KMS-11 (cell line): ENCODE data around the gene TSHR.

Source experiments
- H2AFZ ChIP-seq: fragments of 200-600 bp; sonication (generic); 2 replicates; pipeline ENCODE4 v1.6.1; 2016; ENCODE audit warnings: antibody characterized with exemption, mixed run types, low read depth
- H3K27ac ChIP-seq: fragments of 200-600 bp; sonication (generic); 2 replicates; pipeline ENCODE4 v1.6.1; 2016; ENCODE audit warnings: mild to moderate bottlenecking, mixed run types
- H3K27me3 ChIP-seq: fragments of 200-600 bp; sonication (generic); 2 replicates; pipeline ENCODE4 v1.6.1; 2017; ENCODE audit warnings: mild to moderate bottlenecking, low read depth, mixed run types, moderate library complexity; ENCODE audit not compliant: insufficient read depth
- H3K36me3 ChIP-seq: fragments of 200-600 bp; sonication (generic); 2 replicates; pipeline ENCODE4 v1.6.1; 2017; ENCODE audit warnings: mild to moderate bottlenecking, mixed run types; ENCODE audit not compliant: insufficient read depth
- H3K4me1 ChIP-seq: fragments of 200-600 bp; sonication (generic); 2 replicates; pipeline ENCODE4 v1.6.1; 2016; ENCODE audit warnings: mild to moderate bottlenecking, low read depth, mixed run types; ENCODE audit not compliant: poor library complexity, severe bottlenecking
- H3K4me2 ChIP-seq: fragments of 200-600 bp; sonication (generic); 2 replicates; pipeline ENCODE4 v1.7.0; 2016; ENCODE audit warnings: mild to moderate bottlenecking, mixed run types
- H3K4me3 ChIP-seq: fragments of 200-600 bp; sonication (generic); IDR thresholded peaks from 2 replicates; pipeline ENCODE4 v1.6.1; 2017; ENCODE audit warnings: low read depth, low read length, mixed read lengths; ENCODE audit not compliant: insufficient read depth
- H3K79me2 ChIP-seq: fragments of 200-600 bp; sonication (generic); 2 replicates; pipeline ENCODE4 v1.6.1; 2016; ENCODE audit warnings: low read depth, mixed run types; ENCODE audit not compliant: insufficient read depth
- H3K9ac ChIP-seq: fragments of 200-600 bp; sonication (generic); 2 replicates; pipeline ENCODE4 v1.6.1; 2016; ENCODE audit warnings: mild to moderate bottlenecking, mixed run types
- H4K20me1 ChIP-seq: fragments of 200-600 bp; sonication (generic); 2 replicates; pipeline ENCODE4 v1.6.1; 2016; ENCODE audit warnings: mild to moderate bottlenecking, mixed run types; ENCODE audit not compliant: insufficient read depth
- TF ChIP-seq, protein P1 (sequence below): fragments of 200-600 bp; sonication (generic); conservative IDR thresholded peaks from 2 replicates; pipeline ENCODE4 v1.6.1; 2017; ENCODE audit warnings: low read depth, mild to moderate bottlenecking, antibody characterized with exemption, low read length, moderate library complexity, mixed read lengths

The TSHR gene

GRCh38 chr14:81062816-81063215 lies 107.4 kb downstream of the TSHR start:
- TF ChIP-seq, protein P1, sequence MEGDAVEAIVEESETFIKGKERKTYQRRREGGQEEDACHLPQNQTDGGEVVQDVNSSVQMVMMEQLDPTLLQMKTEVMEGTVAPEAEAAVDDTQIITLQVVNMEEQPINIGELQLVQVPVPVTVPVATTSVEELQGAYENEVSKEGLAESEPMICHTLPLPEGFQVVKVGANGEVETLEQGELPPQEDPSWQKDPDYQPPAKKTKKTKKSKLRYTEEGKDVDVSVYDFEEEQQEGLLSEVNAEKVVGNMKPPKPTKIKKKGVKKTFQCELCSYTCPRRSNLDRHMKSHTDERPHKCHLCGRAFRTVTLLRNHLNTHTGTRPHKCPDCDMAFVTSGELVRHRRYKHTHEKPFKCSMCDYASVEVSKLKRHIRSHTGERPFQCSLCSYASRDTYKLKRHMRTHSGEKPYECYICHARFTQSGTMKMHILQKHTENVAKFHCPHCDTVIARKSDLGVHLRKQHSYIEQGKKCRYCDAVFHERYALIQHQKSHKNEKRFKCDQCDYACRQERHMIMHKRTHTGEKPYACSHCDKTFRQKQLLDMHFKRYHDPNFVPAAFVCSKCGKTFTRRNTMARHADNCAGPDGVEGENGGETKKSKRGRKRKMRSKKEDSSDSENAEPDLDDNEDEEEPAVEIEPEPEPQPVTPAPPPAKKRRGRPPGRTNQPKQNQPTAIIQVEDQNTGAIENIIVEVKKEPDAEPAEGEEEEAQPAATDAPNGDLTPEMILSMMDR: no peak
- Histone ChIP-seq H3K79me2 (no peaks in the 10 kb centered on the region), H3K36me3 (no peaks in the 10 kb centered on the region), H3K27ac (no peak overlapping the region), H3K4me3 (no peak overlapping the region), H3K4me1 (no peaks in the 10 kb centered on the region), H3K4me2 (no peak overlapping the region), H3K9ac (no peak overlapping the region), H4K20me1 (no peaks in the 10 kb centered on the region), H2AFZ (no peak overlapping the region), H3K27me3 (no peaks in the 10 kb centered on the region)

DNA sequence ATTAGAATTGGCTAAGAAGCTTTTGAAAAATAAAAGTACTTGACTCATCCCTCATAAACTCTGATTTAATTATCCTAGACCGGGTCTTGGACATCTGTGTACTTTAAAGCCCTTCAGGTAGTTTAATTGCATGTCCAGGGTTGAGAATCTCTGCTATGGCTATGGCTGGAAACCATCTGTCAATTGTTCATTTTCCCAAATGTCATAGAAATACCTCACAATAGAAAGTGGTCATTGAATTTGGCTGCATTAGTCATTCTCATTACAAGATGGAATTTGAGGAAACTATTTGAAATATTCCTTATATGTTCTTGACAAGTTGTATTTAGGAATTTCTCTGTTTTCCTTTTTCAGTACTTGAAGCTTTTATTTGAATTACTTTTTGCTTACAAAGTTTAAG lies 111.3 kb downstream of the TSHR start:
- Histone ChIP-seq H3K27ac (no peak overlapping the region), H4K20me1 (no peaks in the 10 kb centered on the region), H2AFZ (no peak overlapping the region), H3K27me3 (no peaks in the 10 kb centered on the region), H3K4me3 (no peak overlapping the region), H3K79me2 (no peaks in the 10 kb centered on the region), H3K4me1 (no peaks in the 10 kb centered on the region), H3K9ac (no peak overlapping the region), H3K36me3 (no peaks in the 10 kb centered on the region), H3K4me2 (no peak overlapping the region)
- TF ChIP-seq, protein P1: no peak

DNA sequence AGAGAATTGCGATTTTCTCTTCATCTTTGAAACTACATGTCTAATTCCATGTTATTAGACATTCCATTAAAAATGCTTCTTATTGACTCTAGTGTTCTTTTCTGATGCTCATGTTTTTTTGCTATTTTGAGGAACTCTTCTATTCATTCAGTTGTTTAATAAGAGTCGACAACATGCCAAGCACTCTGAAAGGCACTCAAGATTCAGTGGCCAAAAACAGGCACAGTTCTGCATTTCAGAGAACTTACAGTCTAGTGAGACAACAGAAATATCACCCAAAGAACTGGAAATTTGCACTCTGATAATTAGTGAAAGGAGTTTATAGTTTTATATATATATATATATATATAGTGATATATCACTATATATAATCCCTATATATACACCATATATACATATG lies 111.7 kb downstream of the TSHR start:
- no peaks in the 10 kb centered on the region for H3K4me1 ChIP-seq
- H2AFZ ChIP-seq: no peak overlapping the region
- H3K79me2 ChIP-seq: no peaks in the 10 kb centered on the region
- no peaks in the 10 kb centered on the region for H3K36me3 ChIP-seq
- no peak overlapping the region for H3K4me2 ChIP-seq
- H3K27me3 ChIP-seq: no peaks in the 10 kb centered on the region
- TF ChIP-seq, protein P1: no peak
- no peaks in the 10 kb centered on the region for H4K20me1 ChIP-seq
- no peak overlapping the region for H3K27ac ChIP-seq
- H3K9ac ChIP-seq: no peak overlapping the region
- H3K4me3 ChIP-seq: no peak overlapping the region

DNA sequence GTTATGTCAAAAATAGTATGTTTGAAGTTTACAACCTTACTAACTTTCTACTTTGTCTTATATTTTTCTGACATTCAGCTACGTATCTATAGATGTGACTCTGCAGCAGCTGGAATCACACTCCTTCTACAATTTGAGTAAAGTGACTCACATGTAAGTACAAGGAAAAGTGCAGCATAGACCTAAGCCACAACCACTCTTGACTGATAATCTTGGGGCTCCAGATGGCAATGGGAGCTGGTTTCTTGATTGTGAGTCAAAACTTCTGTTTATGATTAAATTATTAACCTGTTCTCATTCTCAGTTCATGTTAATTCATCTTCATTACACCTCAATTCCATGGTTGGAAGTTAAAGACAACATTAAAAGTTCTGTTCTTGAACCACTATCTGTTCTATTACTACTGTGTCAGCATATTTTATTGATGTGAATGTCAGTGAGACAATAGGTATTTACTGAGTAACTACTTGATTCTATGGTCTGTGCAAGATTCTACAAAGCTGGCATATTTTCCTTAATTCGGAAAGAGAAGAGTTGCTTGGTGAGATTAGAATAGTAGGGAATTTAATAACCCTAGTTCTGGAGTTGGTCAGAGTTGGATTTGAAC lies 112.9 kb downstream of the TSHR start:
- Histone ChIP-seq H3K9ac (no peak overlapping the region), H3K27me3 (no peaks in the 10 kb centered on the region), H3K27ac (no peak overlapping the region), H4K20me1 (no peaks in the 10 kb centered on the region), H3K79me2 (no peaks in the 10 kb centered on the region), H3K36me3 (no peaks in the 10 kb centered on the region), H3K4me1 (no peaks in the 10 kb centered on the region), H3K4me3 (no peak overlapping the region), H2AFZ (no peak overlapping the region), H3K4me2 (no peak overlapping the region)
- TF ChIP-seq, protein P1: no peak
